Activated CD8-positive, alpha-beta memory T cell treated with anti-CD3 and anti-CD28 coated beads for 48 hours (primary cell): Measurements from ENCODE around the gene AP2B1.
"Not testable (repeated sequence)": the region's sequence is repeated elsewhere in the genome, so short reads cannot be mapped to it uniquely, and the experiment has no call there.

Source experiments
- DNase-seq, 3 experiments: peaks; one replicate each; pipeline ENCODE4 v3.0.0-alpha.2; 2020; ENCODE audit warnings: low read depth in 2 of 3, low spot score in 2 of 3

AP2B1 gene

DNA sequence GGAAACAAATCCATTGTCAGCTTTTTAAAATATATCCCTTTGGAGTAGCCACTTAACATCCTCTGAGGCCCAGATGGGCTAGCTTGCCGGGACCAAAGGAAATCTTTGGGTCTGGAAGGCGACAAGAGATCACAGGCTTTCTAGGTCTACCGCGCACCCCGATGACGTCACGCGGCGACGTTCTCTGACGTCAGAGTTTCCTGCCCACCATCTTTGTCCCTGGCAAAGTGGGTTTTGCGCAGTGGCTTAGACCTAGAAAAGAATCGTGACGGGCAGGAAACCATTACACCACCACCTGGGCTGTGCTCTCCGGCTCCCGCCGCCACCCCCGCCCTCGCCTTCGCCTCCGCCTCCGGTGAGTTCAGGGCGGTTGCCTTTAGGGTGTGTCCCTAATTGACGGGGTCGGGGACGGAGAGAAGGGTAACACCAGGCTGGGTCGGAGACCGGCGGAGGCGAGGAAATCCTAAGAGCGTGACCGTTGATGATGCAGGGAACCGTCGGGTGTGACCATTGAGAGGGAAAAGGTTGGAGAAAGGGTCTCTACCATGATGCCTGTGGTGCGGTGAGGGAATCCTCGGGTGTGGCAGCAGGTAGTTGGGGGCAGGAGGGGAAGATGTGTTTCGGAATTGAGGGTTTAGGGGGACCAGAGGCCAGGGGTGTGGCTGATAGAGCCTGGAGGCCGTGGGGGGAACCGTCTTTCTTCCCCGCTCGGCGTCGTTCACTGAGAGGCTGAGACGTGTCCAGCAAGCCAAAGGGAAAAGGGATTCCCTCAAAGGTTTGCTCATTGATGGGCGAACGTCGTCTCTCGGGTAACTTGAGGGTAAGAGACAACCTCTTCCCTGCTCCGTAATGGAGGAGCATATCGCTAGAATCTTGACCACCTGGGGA, at the start of gene AP2B1:
Gene AP2B1, plus strand, starts transcription at position 249 of the 888 bp plus-strand sequence. CDS start 6,709 bp downstream, outside the sequence.
- peak; percentile 94 to 100 (median 100) for DNase-seq

DNA sequence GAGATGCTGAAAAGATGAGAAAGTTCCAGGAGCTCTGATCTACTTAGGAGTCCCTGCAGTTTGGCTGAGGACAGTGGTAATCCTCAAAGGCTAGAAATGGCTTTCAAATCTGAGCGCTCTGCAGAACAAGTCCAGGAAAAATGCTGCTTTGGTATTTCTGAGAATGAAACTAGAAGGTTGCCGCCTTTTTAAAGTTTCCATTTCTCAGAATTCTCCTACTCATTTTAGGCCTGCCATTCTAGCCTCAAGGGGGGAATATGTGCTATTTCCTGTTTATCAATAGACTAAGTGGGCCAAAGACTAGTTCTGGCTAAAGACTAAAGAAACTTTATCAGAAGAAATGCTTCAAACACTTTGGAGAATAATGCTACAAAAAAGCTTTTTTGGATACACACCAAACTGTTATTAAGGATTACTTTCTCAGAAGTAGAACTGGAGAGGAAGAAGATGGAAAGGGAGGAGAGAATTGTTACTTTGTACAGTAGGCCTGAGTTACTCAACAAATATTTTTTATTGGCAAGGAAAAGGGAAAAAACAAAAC, 49.5 kb upstream of the AP2B1 start, which contains the start of gene SLFN12L:
Gene SLFN12L, minus strand, starts transcription at position 78 of the 541 bp plus-strand sequence. CDS start 15,314 bp downstream, outside the sequence.
- DNase-seq = no peak

DNA sequence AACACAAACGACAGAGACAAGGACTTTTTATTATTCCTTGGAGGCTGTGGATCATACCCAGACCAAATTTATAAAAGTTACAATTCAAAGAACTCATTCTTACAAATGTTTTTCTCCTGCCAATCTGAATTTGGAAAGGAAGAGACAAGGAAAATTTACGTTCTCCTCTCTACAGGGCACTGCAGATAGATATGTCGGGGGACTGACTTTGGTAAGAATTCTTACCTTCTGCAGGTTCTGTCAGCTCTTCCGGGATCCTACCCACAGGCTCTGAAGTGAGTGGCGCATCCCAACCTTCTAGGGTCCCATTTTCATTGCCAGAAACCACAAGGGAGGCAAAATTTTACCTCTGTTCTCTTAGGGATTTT, 47.5 kb upstream of the AP2B1 start:
- DNase-seq = no peak

DNA sequence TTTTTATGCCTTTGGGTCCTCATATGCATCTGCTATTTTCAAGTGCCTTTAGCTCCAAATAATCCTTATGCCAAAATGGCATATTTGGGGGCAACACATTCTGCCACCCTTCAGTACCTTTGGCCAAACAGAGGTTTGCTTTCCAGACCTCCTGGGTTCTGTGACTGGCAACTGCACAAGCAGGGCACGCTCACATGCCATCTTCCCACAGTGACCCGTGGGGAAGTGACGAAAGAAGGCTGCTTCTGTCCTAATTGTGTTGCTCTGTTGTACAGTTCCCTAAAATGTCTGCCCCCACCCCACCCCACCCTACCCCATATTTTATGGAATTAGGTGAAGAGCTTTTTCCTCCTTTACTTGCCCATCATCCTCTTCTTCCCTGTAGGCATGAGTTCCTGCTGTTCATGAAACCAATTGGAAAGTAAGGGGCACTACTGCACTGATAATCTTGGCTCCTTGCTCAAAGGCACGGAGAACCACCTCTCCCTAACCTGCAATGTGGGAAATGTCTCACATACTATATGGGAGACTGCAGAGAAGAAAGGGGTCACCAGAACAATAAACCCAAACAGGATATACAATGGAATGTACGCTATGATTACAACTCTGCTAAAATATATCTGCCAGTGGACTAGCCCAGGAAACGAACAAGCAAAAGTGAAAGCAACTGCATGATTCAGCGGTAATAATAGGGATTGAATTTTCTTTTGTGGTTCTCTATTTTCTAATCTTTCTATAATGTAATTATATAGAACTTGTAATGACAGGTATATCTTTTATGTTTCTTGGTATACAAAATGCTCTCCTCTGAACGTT, 46.3 kb upstream of the AP2B1 start:
- DNase-seq = no peak

DNA sequence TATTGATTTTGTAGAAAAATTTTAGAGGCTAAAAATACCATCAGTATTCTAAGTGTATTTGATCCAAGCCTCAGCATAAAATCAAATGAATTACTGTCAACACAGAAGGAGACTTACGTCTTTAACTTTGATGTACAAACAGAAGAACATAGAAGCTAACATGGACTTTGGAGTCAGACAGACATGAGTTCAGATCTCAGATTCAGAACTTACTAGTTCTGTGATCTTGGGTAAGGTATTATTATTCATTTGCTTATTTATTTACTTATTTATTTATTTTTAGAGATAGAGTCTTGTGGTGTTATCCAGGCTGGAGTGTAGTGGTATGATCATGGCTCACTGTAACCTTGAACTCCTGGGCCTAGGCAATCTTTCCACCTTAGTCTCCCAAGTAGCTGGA, 45.7 kb upstream of the AP2B1 start:
- no peak for DNase-seq

DNA sequence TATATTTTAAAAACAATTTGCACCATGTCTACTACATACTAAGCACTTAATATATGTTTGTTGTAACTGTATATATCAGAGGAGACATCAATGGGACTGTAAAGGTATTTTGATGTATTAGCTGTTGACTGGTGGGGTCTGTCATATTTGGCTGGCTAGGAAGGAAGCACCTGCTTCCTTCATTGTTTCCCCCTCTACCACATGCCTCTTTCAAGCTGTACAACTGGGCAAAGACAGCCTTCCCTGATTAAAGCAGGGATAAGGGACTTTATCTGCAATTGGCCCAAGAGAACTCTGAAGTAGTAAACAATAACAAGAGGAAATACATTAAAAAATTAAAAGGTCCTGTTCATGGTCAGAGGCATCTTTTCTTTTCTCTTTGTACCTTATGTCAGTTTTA, 44.1 kb upstream of the AP2B1 start:
- DNase-seq = no peak

DNA sequence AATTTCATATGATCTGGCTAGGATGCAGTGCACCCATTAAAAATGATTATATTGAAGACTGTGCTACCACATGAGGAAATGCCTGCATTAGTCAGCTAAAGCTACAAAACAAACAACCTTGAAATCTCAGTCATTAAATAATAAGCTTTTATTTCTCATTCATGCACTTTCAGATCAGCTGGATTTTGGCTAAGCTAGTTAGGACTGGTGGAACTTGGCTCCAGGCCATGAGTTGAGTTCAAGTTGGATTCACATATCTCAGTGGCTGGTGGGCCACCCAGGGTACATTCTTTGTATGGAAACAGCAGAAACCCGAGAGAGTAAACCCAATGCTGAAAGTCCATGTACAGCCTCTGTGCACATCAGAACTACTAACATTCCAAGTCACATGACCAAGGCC, 43.3 kb upstream of the AP2B1 start:
- no peak for DNase-seq

DNA sequence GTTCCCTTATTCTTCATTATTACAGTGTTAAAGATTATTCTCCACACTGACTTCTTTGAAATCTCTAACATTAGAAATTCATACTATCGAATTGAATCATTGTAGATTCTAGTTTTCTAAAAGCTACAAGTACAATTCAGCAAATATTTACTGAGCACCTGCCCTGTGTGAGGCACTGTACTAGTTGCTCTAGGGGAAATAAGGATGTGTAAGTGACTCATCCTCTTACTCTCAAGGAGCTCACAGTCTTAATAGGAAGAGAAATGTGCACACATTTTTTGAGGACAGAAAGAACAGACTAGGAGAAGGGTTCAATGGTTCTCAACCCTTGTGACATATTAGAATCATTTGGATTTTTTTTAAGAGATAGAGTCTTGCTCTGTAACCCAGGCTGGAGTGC, 42.0 kb upstream of the AP2B1 start:
- DNase-seq = no peak

DNA sequence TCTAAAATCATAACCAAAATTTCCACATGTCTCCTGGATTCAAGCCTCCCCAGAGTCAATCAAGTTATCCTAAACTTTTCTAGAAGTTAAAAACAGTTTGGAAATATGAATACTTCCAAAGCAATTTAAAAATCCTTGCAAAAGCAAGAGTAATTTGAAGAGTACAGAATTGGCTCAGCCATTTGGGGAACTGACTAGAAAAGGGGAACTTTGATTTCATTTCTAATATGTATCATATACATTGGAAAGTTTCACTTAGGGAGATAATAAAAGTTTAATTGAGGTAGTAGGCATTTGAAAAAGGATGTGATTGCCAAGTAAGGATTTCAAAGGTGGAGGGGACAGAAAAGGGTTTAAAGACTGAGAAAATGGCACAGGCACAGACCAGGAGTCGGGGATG, 40.6 kb upstream of the AP2B1 start:
- no peak for DNase-seq

DNA sequence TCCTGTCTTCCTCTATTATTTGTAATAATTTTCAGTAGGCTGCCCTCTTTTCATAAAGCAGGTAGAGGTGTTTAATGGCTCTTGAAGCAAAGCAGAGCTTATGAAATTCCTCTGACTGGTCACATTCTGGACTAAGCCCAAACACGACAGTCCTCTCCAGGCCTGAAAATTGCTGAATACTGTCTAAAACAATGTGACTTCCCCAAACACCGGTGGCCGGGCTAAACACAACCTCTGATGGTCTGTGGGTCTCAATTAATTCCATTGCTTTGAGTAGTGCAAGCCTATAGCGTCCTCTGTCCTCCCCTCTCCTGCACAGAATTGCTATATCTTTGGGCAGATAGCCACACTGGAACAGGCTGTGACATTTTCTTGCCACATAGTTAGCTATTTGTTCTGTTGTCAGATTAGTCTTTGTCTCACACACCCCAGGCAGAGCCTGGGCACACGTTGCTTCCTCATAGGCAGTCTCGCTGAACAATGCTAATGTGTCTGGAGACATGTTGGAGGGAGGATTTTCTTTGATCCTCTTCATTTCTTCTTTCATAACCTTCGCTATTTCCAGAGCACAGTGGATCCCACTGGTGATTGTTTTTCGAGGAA, 38.8 kb upstream of the AP2B1 start:
- no peak for DNase-seq

DNA sequence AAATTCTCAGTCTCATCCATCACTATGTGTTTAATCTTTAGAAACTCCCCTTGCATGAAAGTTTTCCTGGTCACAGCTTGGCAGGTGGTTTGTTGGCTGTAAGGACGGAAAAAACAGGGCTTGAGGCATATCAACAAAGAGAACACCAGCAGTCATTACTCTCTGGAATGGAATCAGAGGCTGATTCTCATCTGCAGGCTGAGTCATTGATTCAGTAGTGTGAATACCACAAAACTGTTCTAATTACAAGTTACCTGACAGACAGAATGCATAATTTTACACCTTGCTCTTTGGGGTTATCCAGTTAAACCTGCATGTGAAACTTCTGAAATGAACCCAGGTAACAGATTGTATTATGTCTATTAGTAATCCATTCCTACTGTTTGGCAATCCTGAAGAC, 38.1 kb upstream of the AP2B1 start:
- DNase-seq = no peak

DNA sequence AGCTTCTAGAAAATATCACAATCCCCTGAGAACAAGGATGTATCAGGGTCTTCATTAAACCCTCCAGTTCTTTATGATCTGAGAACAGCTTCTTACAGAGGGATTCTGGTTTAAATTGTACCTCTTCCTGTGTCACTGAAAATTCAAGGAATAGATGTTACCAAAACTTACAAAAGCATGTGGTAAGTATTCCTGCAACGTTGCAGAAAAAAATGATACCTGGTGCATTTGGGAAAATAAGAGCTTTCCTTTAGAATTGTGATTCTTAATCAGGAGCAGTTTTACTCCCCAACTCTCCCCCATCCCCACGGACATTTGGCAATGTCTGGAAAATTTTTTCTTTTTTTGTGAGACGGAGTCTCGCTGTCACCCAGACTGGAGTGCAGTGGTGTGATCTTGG, 33.8 kb upstream of the AP2B1 start:
- no peak for DNase-seq

DNA sequence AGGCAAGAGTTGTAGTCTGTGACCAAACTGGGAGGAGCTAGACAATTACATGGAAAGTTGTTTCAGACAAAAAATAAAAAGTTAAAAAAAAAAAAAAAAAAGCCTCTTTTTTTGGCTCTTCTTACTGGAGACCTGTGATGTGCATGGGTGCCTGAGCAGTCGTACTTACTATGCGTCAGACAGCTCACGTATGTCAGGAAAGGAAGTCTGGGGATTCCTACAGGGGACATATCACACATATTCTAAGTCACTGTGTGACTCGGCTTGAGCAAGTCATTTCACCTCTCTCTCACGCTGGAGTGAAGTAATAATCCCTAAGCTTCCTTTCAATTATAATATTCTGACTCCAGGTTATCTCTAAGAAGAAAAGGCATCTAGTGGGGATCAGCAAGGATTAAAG, 32.5 kb upstream of the AP2B1 start:
- no peak for DNase-seq

DNA sequence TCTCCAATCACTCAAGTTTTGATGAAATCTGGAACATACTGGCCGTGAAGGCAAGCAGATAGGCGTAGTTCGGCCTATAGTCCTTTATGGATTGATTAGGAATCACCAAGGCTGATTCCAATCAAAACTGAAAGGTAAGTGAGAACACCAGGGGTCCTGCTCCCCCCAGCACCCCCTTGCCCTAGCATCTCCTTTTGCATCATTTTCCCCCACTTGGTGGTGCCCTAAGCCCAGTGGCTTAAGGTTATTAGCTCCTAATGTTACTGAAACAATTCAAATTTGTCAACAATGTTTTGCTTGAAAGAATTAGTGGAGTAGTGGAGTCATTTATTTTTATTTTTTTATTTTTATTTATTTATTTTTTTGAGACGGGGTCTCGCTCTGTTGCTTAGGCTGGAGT, 31.4 kb upstream of the AP2B1 start:
- DNase-seq = no peak

DNA sequence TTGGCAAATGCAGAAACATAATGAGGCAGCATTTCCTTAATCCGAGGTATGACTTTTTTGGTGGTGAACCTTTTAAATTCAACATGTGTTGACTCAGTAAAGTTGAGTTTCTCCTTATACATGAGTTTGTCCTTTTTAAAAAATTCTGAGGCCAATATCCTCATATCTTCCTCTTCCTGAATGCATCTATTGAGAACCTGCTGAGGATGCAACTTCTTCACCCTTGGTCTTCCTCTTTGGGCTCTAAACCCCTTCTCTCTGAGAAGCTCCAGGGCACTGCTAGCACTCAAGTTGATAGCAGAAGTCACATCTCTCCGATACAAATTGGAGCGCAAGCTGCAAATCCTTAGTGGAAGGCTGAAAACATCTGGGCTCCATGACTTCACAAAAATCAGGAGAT, 29.8 kb upstream of the AP2B1 start:
- DNase-seq = no peak

DNA sequence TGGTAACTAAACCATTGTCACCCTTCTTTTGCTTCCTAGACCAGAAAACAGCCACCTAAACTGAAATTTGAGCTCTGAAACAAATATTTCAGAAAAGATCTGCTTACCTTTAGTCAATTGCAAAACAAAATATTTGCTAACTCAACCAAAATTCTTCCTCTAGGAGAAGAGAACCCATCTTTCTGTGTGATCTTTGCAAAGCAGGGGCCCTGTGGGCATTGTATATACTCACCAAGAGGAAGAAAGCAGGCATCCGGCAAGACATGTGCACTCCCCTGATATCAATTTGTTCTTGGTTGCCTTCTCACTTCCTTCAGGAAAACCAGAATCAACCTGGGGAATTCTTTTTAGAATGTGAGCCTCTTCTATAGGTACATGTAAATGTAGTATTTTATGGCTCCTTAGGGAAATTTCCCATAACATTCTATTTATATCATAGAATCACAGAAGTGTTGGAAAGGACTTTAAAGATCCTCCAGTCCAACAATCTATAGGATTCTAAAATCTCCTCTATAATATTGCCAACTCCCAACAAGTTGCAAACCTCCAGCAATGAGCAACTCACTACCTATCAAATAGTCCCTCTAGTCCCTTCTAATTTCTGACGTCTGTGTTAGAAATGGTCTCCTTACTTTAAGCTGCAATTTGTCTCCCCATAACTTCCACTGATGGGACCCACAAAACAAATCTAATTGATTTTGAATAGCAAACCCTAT, 27.5 kb upstream of the AP2B1 start:
- no peak for DNase-seq

DNA sequence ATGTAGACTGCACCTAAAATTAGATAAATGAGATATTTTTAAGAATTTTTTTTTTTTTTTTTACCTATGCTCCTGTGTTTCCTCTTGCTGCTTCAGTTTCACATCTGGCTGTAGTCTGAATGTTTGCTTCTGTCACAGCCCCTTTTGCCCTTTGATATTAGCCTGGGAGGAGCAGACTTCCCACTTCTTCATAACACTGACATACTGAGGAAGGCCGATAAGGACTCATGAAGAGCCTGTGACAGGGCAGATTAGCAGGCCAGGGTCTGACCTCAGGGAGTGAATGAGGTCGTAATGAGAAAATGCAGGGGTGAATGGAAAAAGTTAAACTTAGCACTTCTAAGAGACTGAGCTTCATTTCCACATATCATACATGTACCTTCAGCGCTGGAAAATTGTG, 26.4 kb upstream of the AP2B1 start, which contains the start of gene SLFN14:
Gene SLFN14, minus strand, starts transcription at position 117 of the 400 bp plus-strand sequence. CDS start 2,757 bp downstream, outside the sequence.
- no peak for DNase-seq

DNA sequence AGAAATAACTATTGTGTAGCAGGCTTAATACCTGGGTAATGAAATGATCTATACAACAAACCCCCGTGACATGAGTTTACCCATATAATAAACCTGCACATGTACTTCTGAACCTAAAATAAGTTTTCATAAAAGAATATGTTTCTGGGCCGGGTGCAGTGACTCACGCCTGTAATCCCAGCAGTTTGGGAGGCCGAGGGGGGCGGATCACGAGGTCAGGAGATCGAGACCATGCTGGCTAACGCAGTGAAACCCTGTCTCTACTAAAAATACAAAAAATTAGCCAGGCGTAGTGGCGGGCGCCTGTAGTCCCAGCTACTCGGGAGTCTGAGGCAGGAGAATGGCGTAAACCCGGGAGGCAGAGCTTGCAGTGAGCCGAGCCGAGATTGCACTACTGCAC, 23.9 kb upstream of the AP2B1 start:
- DNase-seq = not testable (repeated sequence)

DNA sequence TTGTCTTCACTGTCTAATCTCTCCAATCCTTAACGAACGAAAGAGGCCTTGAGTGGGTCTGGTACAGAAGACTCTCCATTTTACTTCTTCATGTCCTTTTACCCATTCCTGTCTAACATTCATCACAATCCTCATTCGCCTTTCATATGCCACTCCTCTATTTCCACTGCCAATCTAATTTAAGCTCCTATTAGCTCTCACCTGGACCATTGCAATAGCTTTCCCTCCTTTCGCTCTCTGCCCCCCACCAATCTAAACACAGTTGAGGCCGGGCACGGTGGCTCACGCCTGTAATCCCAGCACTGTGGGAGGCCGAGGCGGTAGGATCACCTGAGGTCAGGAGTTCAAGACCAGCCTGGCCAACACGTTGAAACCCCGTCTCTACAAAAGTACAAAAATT, 20.2 kb upstream of the AP2B1 start:
- no peak for DNase-seq

DNA sequence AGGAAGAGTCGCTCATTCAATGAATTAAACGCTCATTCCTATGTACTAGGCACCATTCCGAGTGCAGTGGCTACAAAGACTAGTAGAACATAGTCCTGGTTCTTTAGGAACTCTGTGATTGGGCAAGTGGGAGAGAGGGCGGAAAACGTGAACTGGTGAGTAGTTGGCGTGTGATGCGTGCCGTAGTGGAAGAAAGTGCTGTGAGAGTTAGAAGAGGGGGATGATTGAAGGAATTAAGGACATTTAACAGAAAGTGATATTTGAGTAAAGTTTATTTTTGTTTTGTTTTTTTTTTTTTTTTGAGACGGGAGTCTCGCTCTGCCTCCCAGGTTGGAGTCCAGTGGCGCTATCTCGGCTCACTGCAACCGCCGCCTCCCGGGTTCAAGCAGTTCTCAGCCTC, 18.6 kb upstream of the AP2B1 start:
- no peak for DNase-seq

DNA sequence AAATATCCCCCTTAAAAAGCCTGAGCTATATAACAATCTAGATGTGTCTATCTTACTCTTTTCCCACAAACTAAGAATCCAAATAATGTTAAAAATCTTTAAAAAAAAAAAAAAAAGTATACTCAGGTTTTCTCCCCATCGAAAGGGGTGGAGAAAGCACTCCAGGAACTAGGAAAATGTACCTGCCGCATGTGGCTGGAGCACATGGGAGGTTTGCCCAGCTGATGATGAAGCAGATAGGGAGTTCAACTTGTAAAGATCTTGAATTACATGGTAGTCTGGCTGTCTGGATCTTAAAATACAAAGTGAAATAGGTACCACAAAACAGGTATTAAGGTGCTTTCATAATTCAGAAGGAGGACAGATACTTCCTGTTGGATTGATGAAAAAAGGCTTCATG, 17.7 kb upstream of the AP2B1 start:
- no peak for DNase-seq
